Adrenal gland (tissue), 5 donors: ENCODE results near the gene NAPB.

Experiments used
- CTCF ChIP-seq, 6 experiments: fragments of 450-650 bp in 4 of 6; fragments of 200-600 bp in 2 of 6; sonication (generic) in 1 of 6; IDR thresholded peaks; 1 replicate in 5 of 6; 2 replicates in 1 of 6; pipeline versions ENCODE4 v1.5.1 to v1.8.0; 2016 to 2021; ENCODE audit warnings: antibody characterized with exemption in 6 of 6, mild to moderate bottlenecking in 2 of 6, moderate library complexity in 1 of 6
- POLR2A ChIP-seq, 2 donors: fragments of 450-650 bp; IDR thresholded peaks; one replicate each; pipeline ENCODE4 v1.6.1; 2017; ENCODE audit warnings: antibody characterized with exemption in 2 of 2, mild to moderate bottlenecking in 2 of 2, moderate library complexity in 1 of 2
- donor health status: DM: no; HTN: no; CAD: no.

- TF ChIP-seq CTCF (IDR thresholded peaks at IDR 0.05) (no peak), POLR2A (IDR thresholded peaks at IDR 0.05) (no peak)
Measured at GRCh38 chr20:23437126-23437899, 16.0 kb upstream of the NAPB start.
